ENCODE data around the gene VEGFC.

The VEGFC gene

GRCh38 chr4:176799653-176800052 lies 6.9 kb upstream of the VEGFC start:
- DNase-seq (ENCODE audit: low read depth in 1 of 2, low spot score in 1 of 2), result no peak

GRCh38 chr4:176798540-176798939 lies 5.8 kb upstream of the VEGFC start:
- no peak for DNase-seq (ENCODE audit: low read depth in 1 of 2, low spot score in 1 of 2)

- DNase-seq (ENCODE audit: low read depth in 1 of 2, low spot score in 1 of 2), result no peak
Observed at GRCh38 chr4:176795441-176795840, 2.7 kb upstream of the VEGFC start.

- no peak for DNase-seq (ENCODE audit: low read depth in 1 of 2, low spot score in 1 of 2)
Observed at GRCh38 chr4:176794651-176795050, 1.9 kb upstream of the VEGFC start.

GRCh38 chr4:176794151-176794550 lies 1.4 kb upstream of the VEGFC start:
- no peak for DNase-seq (ENCODE audit: low read depth in 1 of 2, low spot score in 1 of 2)

- no peak for DNase-seq (ENCODE audit: low read depth in 1 of 2, low spot score in 1 of 2)
Observed at GRCh38 chr4:176793060-176793605, 411 bp upstream of the VEGFC start.

- DNase-seq (ENCODE audit: low read depth in 1 of 2, low spot score in 1 of 2), result no peak
Observed at GRCh38 chr4:176791591-176792325, 964 bp downstream of the VEGFC start.

DNA sequence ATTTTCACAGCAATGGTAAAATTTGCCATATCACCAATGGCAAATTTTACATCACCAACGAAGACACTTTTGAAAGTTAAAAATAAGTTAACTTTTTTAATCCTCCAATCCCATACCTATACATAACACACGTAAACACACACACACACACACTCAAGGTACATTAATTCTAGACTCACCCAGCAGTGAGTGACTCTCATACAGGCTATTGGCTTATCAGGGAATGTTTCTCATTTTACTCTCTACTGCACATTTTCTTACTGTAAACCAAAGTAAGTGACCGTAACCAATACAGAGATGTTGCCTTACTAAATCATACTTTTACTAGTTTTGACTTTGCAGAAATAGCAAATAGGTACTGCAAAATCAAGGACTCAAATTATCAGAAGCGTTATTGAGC lies 2.3 kb downstream of the VEGFC start:
- DNase-seq (ENCODE audit: low read depth in 1 of 2, low spot score in 1 of 2), result no peak

DNA sequence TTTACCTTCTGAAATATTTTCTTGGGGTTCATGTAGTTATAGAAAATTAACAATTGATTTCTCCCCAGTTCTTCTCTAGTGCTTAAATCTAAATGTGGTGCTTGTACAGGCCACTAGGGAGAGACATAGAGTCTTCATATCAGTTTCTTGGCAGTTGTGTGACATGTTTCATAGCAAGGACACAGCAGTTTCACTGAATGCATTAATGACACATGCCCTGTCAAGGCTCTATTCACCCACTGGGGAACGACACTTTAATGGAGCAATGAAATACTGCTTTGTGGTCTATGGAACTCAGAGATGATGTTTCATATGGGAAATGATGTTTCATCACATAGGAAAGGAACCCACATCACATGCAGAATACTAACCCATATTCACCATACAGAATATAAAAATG lies 2.8 kb downstream of the VEGFC start:
- no peak for DNase-seq (ENCODE audit: low read depth in 1 of 2, low spot score in 1 of 2)

DNA sequence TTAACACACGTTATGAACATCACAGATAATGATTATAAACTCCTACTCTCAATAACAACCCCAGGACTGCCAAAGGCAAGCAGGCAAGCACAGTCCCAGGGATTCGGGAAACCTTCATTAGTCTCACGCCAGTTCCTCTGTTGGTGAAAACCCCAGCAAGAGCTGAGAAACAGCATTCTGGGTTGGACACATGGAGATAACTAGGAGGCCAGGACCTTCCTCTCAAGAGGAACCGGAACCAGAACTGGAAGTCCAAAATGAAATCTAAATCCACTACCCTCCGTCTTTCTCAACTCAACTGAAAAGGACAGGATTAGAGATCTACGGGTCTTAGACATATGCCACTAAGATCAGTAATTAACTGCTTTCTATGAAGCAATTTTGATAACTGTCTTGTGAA lies 3.8 kb downstream of the VEGFC start:
- no peak for DNase-seq (ENCODE audit: low read depth in 1 of 2, low spot score in 1 of 2)

DNA sequence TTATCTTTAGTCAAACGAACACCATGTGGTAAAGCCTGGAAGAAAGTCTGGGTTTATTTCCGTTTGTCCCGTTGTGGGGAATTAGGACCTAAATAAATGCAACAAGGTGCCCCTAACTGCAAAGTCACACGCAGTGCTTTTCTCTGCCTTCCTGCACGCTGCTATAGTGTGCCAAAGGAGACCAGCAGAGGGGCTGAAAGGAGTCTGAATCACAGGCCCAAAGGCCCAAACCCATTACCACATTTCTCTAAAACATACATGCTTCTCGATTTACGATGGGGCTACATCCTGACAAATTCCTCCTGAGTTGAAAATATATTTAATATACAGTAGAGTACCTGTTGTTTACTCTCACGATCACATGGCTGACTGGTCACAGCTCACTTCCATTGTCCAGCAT lies 4.5 kb downstream of the VEGFC start:
- DNase-seq (ENCODE audit: low read depth in 1 of 2, low spot score in 1 of 2), result no peak

DNA sequence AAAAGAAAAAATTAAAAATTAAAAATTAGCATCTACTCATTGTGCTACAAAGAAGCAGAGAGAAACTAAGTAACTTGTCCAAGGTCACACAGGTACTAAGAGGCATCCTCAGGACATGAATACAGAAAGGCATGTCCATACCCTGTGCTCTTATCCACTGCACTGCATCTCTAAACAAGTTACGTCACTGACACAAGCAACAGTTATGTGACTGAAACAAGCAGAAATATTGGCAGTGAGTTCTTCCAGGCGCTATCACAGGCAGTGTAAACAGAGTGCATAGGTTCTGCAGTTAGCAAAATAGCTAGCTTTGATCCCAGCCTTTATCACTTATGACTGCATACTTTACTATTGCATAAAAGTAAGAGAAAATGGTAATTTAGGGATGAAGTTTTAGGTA lies 7.9 kb downstream of the VEGFC start:
- DNase-seq (ENCODE audit: low read depth in 1 of 2, low spot score in 1 of 2), result no peak

GRCh38 chr4:176782794-176783193 lies 9.9 kb downstream of the VEGFC start:
- DNase-seq (ENCODE audit: low read depth in 1 of 2, low spot score in 1 of 2), result no peak

DNA sequence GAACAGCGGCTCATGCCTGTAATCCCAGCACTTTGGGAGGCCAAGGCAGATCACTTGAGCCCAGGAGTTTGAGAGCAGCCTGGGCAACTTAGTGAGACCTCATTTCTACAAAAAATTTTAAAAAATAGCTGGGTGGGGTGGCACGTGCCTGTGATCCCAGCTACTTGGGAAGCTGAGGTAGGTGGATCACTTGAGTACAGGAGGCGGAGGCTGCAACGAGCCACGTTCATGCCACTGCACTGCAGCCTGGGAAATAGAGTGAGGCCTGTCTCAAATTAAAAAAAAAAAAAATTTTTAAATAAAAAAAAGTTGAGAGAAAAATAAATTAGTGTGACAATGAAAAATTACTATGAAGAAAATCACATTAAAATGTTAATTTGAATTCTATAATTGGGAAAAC lies 10.5 kb downstream of the VEGFC start:
- DNase-seq (ENCODE audit: low read depth in 1 of 2, low spot score in 1 of 2), result no peak

- DNase-seq (ENCODE audit: low read depth in 1 of 2, low spot score in 1 of 2), result no peak
Observed at GRCh38 chr4:176781739-176782100, 11.0 kb downstream of the VEGFC start.

DNA sequence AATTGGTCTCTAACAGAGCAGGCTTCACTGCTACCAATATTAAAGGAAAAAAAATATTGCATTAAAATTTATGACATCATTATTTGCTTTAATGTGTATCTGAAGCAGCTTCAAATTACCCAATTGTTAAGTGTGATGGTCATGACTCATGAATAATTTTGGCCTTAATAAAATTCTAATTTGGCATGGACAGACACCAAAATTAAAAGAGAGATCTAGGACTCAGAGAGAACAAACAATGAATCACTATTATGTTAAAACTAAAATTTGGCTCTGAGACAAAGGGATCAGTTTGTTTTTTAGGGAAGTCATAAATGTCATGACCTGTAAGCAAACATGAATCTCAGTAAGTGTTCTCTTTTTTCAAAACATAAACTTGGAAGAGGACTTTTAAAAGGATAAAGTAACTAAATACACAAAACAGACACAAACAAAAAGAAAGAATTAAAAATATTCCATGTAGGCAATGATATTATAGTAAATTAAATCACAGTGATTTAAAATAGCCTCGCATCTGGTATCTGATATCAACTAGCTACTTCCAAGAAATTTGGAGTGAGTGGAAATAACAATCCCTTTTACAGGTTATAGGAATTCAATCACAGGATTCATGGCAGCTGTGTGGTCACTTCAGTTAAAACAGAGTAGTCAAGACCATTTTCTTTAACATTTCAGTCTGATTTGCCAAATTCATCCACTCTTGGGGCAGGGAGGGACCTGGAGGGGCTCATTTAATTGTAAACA lies 11.6 kb downstream of the VEGFC start:
- no peak for DNase-seq (ENCODE audit: low read depth in 1 of 2, low spot score in 1 of 2)

DNA sequence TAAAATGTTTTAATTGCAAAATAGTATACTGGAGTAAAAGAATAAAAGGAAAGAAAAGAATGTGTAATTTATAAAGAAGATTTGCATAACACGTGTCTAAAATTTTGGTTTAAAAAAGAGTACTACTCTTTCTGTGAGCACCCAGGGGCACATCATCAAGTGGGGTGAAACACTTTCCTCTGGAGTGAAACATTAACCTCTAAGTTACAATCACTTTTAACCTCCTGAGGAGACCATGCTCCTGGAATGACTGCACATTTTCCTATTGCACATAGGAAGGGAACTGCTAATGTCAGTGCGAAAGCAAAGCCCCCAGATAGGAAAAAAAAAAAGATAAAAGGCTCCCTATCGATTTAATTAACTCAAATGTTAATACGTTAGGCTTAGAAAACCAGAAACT lies 13.3 kb downstream of the VEGFC start:
- DNase-seq (ENCODE audit: low read depth in 1 of 2, low spot score in 1 of 2), result no peak

DNA sequence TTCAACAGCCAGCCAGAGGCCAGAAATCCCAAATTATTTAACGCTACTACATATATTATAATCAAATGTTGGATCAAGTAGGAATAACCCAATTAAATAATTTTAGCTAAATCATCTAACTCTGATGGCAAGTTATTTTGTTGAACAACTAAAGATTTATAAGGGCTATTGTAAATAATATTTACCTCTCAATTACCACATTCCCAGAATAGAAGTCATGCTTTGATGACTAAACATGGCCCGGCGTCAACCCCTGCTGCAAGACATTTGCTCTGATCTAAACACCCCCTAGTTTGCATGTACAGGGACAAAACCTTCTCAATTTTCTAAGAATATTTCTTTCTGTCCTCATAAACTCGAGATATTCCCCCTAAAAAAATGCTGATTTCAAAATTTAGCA lies 14.2 kb downstream of the VEGFC start:
- DNase-seq (ENCODE audit: low read depth in 1 of 2, low spot score in 1 of 2), result no peak

DNA sequence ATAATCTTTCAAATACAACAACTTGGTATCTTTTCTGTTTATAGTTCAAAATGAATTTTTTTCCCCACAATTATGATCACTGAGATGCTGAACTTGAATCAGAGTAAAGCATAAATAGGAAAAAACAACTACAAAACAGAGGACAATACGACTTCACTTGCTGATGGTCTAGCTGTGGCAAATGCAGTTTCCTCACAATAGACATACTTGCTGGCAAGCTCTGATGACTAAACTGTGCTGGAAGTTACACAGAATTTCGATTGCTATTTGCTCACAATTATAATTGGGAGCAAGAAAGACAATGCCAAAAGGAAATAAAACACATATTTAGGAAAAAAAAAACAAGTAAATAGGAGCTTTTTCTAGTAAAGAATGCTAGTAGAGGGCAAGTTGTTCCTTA lies 14.7 kb downstream of the VEGFC start:
- no peak for DNase-seq (ENCODE audit: low read depth in 1 of 2, low spot score in 1 of 2)

GRCh38 chr4:176775338-176775737 lies 17.4 kb downstream of the VEGFC start:
- no peak for DNase-seq (ENCODE audit: low read depth in 1 of 2, low spot score in 1 of 2)

- DNase-seq (ENCODE audit: low read depth in 1 of 2, low spot score in 1 of 2), result no peak
Observed at GRCh38 chr4:176774852-176775251, 17.9 kb downstream of the VEGFC start.

DNA sequence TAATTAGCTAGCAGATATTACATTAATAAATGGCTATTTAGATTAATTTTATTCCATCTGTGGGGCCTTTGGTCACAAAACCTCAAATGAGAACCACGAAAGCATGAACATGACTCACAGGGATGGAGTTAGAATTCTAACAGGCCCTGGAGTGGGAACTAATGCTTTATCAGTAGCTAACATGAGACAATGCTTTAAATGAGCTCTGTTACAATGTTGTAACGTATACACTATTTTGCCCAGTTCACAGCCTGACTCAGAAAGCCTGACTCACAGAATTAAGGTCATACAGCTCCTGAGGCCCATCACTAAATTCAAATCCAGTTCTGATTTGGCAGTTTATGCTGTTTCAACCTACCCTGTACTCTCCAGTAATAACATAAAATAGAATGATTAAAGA lies 23.2 kb downstream of the VEGFC start:
- DNase-seq (ENCODE audit: low read depth in 1 of 2, low spot score in 1 of 2), result no peak

DNA sequence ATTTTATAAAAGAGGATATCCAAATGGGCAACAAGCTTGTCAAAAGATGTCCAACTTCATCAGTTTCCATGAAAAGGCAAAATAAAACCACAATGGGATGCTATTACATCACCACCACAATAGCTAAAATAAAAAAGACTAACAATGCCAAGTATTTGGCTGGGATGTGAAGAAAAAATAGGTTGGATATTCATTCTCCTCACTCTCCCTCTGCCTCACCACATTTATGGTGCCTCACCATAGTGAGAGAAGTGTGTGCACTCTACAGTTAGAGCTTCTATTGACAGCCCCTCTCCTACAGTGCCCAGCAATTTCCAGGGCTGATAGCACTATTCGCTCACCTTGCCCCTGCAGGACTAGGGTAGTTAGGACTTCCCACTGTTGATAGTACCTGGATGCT lies 25.5 kb downstream of the VEGFC start:
- no peak for DNase-seq (ENCODE audit: low read depth in 1 of 2, low spot score in 1 of 2)
